Globus pallidus (tissue), 1 donor: ENCODE measurements around the gene WWOX.
"Not testable (repeated sequence)": the region's sequence is repeated elsewhere in the genome, so short reads cannot be mapped to it uniquely, and the experiment has no call there.

Source experiments
- DNase-seq: peaks from one replicate; pipeline ENCODE4 v3.0.0-alpha.2; 2015; ENCODE audit warnings: low spot score

Gene WWOX

DNA sequence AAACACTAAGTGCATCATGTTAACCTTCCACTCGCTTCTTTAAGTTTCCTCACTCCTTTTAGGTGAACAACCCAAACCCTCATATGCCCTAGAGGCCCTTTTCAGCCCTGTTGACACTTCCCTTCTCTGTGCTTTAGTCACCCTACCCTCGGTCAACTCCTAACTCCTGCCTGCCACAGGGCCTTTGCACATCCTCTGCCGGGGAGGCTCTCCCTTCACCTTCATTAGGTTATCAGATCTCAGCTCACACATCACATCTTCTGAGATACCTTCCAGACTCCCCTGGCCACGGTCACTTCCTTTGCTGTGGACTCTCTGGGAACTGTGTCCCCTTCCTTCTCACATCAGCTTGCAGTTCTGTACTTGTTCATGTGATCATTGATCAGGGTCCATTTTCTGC, 926.7 kb downstream of the WWOX start:
- no peak for DNase-seq

DNA sequence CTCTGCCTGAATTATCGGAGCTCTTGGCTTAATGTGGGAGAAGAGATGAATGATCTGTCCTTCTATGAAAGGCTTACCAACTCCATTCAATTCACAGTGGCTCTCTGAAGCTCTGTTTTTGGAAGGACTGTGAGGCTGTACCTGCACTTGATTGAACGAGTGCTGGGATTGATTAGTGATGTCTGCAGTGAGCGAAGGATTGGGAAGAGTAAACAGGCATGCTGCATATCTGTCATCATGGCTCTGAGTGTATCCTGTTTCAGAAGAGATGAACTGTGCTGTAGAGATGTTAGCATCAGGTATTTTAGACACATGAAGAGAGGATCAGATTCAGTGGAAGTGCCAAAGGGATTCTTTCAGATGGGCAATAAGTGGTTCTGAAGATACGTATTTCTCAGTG, 937.1 kb downstream of the WWOX start:
- no peak for DNase-seq

DNA sequence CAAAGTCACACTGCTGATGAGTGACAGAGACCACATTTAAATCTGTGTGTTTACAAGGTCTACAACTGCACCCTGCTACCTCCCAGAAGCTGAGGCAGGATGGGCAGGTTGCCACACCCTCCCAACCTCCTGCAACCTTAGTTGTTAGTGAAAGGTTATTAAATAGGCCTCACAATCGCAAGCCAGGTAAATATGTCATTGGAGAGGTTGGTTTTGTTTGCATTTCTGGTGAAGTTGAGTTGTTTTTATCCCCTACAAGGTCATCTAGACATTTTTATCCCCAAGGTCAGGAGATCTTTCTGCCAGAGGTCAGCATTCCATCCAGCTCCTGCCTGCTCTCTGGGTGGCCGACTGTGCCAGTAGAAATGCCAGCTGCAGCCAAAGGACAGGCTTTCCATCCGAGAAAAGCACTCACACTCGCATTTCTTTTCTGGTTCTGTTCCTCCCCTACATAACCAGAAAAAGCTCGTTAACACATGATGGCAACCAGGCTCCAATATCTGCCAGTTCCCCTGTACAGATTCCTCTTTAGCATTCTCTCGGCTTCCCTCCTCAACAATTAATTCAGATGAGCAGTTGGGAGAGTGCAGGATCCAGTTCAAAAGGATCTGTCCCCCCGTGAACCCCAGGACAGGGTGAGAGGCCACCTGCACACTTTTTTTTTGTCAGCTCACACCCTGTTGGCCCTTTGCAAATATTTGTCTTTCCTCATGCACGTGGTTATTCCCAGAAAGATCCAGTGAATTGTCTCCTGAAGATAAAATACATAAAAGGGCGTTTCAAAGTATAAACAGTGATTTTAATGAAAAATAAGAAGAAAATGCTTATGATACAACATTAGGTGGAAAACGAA, 938.3 kb downstream of the WWOX start:
- DNase-seq: no peak

DNA sequence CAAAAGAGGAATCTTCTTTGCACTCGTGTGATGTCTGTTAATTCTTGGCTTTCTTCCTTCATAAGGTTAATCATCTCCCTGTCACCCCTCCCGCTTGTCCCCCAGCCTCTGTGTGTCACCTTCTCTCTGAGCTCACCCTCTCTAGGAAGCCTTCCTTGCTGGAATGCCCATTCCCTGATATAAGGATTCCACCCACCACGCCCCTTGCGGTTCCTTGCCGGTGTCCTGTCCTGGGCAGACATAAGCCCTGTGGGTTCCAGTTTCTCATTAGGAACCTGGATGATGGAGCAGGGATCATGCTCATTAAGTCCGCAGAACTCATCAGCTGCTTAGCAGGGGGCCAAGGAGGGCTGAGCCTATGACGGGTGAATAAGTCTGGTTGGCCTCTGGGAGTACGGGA, 941.8 kb downstream of the WWOX start:
- DNase-seq: no peak

DNA sequence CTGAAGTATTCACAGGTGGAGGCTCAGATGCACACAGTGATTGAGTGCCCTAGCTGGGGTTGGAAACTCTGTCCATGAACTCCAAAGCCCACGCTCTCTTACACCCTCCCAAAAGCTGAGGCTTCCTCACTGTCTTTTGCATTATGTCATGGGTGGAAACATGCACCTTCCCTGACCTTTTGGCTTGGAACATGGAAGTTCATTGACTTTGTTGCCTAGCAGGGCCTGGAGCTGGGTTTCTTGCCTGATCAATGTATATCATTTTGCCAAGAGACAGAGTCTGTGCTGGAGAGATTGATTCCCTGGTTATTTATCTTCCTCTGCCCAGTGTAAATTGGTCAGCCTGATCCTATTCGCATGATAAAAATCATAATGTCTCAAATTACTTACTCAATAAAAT, 942.7 kb downstream of the WWOX start:
- no peak for DNase-seq

DNA sequence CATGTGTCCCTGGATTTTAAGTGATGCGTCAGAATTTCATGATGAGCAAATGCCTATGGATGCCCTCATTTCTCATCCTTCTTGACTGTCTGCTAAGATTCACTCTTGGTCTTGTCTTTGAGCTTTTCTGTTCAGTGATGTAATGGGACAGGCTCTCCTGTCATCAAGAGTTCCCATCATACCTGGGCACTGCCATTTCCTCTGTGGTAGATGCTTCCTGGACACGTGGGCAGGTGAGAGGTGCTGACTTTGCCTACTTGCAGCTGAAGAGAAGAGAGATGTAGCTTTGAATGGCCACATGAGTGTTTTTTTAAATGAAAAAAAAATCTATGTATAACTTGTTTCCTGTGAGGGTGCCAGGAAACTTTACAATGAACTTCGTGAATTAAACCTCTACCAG, 943.4 kb downstream of the WWOX start:
- DNase-seq: no peak

DNA sequence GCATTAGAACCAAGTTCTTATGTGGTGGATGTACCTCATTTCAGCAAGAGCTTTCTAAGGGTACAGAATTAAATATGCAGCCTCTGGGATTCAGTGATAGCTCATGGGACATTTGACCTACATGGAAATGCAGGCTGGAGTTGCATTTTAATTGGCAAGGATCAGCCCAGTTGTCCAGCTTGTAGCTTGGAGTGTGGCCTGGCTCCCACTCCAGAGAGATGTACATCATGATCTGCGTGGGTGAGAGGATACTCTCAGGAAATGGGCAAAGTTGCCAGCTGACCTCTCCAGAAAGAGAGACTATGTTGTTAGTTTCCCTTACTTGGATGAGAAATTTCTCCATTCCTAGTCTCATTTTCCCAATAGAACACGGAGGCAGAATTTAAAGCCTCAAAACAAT, 945.7 kb downstream of the WWOX start:
- DNase-seq: no peak

DNA sequence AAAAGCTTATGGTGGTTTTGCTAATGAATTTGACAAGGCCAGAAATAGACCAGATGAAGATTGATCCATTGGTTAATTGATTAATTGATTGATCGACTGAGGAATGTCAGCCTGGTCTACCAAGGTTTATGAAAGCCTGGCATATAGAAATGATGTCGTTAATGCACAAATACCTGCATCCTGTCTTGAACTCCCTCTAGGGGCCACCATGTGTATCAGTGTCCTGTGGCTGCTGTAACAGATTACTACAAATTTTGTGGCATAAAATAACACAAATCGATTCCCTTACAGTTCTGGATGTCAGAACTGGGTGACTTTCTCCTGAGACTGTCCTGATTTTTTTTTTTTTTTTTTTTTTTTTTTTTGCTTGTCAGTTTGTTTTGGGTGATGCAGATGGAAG, 947.9 kb downstream of the WWOX start:
- DNase-seq: no peak

DNA sequence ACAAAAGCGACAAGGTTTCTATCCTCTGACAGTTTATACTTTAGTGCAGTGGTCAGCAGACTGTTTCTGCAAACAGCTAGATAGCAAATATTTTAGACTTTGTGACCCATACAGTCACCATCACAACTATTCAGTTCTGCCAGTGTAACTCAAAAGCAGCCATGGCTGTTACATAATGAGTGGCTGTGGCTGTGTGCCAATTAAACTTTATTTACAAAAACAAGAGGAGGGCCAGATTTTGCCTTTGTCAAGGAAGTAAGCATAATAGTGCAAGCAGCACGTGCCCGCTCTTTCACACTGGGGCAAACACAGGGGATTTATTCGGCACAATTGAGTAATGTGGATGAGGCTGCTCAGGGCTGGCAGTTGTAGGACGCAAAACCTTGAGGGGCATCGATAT, 949.6 kb downstream of the WWOX start:
- DNase-seq: no peak

DNA sequence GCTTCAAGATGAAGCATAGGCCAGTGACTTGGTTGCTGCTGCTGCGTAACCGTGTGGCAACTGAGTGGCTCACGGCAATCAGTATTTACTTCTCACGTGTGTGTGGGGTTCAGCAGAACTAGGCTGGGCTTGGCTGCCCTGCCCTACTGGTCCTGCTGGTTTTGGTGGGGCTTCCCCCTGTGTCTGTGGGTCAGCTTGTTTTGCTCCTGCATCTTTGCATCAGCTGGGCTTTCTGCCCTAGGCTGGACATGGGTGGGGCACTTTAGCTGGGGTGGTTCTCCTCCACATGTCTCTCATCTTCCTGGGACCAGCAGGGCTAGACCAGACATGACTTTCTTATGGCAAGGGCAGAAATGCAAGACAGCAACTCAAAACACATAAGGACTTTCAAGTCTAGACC, 950.6 kb downstream of the WWOX start:
- DNase-seq: no peak

DNA sequence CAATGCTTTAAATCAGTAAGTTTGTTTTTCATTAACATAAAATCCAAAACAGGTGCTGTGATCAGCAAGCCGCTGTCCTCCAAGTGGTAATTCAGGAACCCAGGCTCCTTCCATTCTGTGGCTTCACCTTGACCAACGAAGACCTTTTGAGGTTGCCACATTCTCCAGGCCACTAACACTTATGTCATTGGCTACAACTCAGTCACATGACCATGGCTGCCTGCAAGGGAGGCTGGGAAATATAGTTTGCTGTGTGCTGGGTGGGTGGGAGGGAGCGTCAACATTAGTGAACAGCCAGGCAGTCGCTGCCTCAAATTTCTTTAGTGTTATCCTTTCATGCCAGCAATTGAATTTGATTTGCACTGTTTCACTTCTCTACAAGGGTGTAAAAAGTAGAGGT, 951.9 kb downstream of the WWOX start:
- no peak for DNase-seq

DNA sequence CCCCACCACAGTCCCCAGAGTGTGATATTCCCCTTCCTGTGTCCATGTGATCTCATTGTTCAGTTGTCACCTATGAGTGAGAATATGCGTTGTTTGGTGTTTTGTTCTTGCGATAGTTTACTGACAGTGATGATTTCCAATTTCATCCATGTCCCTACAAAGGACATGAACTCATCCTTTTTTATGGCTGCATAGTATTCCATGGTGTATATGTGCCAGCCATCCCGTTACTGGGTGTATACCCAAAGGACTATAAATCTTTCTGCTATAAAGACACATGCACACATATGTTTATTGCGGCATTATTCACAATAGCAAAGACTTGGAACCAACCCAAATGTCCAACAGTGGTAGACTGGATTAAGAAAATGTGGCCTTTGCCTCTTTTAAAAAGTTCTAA, 952.7 kb downstream of the WWOX start:
- not testable (repeated sequence) for DNase-seq

DNA sequence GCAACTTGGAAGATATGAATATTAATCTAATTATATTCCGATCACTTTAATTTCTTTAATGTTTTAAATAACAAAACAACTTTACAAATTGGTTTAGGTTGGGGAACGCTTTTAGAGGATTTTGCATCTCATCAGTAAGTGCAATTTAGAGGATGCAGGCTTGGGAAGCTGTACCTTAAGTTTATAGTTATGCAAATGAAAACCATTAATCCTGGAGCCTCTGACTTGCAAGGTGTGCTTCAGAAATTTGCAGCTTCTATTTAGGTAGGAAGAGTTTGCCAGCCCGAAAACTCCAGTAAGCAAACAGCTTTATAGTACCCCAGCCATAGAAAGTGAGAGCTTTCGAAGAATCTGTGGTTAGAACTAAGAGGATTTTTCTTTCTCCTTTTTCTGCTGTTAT, 954.1 kb downstream of the WWOX start:
- DNase-seq: no peak

DNA sequence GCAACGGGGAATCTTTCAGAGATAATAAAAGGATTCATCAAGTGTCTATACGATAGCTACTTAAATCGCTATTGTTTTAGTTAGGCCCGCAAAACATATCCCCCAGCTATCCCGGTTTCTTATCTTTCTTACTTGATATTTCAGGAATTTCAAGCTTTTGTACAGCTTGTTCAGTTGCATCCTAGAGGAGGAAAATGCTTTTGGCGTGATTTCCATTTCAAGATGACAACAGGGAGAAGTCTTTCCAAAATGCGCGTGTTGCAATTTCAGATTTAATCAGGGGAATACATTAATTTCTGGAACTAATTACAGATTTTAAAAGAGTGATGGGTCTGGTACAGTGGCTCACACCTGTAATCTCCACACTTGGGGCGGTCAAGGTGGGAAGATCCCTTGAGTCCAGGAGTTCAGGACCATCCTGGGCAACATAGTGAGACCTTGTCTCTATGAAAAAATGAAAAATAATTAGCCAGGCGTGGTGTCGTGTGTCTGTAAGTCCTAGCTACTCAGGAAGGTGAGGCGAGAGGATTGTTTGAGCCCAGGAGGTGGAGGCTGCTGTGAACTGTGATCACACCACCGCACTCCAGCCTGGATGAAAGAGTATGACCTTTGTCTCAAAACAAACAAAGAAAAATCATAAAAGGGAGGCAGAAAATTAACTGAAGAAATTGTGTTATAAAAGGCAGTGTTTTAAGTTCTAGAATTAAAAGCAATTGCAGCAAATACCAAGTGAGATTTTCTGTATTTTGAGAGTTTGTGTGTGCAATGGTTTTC, 954.9 kb downstream of the WWOX start:
- no peak for DNase-seq

DNA sequence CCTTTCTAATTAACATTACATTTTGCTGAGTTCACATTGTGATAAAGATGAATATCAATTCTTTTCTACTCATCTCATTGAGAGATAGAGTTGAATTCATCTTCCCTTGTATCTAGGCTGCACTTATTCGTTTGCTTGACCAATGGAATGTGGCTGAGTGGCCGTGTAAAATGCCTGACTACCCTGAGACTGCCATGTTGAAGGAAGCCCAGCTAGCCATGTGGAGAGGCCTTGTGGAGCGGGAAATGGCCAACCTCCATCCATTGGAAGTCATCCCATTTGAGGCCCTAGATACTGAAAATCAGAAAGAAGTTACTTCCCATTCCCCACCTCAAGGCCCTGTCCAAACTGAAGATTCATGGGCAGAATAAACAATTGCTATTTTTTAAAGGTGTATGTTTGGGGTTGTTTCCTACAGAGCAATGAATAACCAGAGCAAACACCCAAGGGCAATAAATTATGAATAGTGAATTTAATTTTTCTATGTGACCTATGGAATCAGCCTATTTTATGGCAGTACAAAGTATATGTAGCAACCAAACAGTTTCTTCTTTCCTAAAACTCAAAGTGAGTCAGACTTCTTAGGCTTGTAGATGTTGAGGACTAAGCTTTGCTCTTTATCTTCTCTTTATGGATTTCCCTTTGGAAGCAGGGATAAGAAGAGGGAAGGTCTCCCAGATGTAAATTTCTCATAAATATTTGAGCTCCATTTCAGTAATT, 956.0 kb downstream of the WWOX start:
- DNase-seq: no peak

DNA sequence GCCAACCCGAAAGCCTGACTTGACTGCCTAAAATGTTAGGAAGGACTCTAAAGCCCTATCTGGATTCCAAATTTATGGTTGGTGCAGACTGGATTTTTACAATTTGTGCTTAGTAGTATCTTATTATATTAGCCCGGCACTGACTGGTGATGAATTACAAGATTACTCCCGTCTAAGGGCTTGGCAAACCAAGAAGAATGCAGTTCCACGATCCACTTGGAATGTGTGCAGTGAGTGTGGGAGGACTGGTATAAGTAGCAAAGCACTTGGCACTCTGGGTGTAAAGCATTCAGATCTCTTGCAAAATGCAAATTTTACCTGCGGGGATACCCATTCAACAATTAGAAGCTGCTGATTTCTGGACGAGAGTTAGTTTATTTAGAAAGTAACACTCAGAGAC, 961.7 kb downstream of the WWOX start:
- no peak for DNase-seq

DNA sequence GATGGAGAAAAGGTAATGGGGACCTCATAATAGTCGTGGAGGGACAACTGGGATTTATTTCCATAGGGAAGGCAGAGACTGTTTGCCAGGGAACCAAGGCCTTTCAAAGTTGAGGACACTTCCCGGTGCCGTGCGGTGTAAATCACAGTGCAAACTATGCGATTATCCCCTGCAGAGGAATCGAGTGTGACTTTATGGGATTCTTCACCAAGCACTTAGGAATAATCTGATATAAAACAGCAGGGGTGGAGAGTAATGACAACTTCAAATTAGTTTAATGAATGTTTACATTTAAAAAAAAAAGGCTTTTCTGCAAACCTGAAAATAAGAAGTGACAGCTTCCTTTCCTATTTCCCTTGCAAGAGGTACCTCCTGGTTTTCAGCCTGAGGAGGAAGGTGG, 962.9 kb downstream of the WWOX start:
- no peak for DNase-seq

DNA sequence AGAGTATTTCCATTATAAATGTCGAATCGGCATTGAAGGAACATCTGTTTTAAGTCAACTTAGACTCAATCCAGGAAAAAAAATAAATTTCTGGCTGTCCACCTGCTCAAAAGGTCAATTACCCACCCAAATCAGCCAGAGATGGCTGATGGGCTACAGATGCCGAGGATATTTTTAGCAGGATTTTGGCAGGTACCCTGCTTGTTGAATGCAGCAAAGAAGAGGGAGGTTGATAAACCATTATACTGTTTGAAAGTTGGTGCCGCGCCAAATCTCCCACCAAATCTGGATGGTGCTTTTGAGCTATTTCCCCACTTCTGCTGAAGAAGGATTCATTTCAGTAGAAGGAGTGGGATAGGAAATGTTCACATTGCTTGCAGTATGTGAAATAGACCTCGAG, 963.4 kb downstream of the WWOX start:
- DNase-seq: no peak

DNA sequence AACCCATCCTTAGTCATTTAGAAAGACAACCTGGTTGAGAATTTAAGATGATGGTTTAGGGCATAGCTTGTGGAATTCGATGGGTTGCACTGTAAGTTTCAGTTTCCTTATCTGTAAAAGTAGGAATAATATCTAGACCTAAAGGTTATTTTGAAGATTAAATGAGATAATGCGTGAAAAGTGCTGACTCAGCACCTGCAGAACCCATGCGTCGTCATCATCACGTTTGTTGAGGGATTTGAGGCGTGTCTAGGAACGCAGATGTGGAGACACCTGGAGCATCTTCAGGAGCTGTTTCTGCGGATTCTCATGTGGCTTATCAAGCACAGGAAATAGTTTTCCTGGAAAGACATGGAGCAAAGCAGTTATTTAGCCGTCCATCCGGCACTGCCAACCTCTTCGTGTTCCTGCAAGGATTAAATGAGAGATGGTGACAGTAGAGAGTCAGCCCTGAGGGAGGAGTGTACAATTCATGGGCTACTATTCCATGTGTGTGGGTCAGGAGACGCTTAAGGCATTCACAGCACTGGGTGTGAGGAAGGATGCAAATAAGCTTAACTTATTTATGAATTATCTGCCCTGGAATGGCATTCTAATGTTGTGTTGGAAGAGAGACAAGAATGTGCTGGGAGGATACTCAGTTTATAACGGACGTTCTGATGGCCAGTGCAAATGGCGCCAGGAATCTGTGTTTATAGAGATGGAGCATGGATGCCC, 965.0 kb downstream of the WWOX start:
- DNase-seq: no peak

DNA sequence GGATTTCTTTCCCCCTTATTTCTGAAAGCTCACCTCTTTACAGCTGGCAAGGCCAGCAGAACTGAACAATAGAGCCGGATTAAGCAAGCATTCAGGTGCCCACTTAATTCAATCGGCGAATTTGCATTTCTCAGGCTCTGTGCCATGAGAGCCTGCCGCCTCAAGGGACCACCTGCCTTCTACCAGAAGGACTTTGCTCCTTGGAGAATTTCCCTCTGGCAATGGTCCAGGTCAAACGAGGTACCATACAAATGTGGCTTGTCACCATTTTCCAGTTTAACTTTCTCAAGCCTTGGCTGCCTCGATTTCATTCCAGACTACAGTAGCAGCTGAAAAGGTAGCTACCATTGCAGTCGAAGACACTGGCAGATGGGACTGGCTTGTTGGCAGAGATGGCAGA, 967.1 kb downstream of the WWOX start:
- no peak for DNase-seq

DNA sequence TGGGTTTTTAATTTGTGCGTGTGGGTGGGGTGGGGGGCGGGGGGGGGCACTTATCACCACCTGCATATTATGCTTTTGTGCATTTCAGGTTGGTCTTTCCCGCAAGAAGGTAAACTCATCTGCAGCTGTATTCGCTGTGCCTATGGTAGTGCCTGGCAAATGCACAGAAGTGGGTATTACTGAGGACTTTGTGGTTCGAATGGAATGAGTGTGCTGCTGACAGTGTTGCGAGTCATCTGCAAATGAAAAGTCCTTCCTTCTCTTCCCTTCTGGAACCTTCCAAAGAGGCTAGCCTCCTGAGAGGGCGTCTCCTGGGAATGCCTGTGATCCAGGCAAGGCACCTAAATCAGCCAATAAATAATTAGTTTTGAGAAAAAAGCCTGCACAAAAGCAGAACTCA, 968.1 kb downstream of the WWOX start:
- DNase-seq: no peak

DNA sequence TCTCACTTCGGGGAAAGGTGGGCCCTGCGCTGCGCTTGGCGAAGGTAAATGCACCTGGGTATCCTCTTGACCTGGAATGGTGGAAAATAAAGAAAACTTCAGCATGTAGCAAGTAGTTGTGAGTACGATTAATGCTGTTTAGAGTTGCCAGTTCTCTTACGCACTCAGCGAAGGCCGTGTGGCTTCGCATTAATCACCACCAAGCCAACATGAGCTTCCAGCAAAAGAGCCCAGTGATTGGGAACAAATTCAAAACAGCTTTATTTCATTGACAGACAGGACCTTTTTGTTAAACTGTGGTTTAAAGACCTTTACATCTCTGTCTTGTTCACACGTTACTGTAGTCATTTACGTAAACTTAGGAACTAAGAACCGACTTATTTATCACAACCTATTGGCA, 969.7 kb downstream of the WWOX start:
- no peak for DNase-seq
